HG03108 (cell line): ENCODE results near the gene CELA1.

ENCODE experiments used
- ATAC-seq: cut with Tn5 transposase; IDR thresholded peaks from one replicate; pipeline ENCODE4 v1.9.1; 2021; ENCODE audit warnings: moderate library complexity; ENCODE audit not compliant: unreplicated experiment

The CELA1 gene

GRCh38 chr12:51377099-51377984 is 30.9 kb upstream of the CELA1 start:
- no peak for ATAC-seq

DNA sequence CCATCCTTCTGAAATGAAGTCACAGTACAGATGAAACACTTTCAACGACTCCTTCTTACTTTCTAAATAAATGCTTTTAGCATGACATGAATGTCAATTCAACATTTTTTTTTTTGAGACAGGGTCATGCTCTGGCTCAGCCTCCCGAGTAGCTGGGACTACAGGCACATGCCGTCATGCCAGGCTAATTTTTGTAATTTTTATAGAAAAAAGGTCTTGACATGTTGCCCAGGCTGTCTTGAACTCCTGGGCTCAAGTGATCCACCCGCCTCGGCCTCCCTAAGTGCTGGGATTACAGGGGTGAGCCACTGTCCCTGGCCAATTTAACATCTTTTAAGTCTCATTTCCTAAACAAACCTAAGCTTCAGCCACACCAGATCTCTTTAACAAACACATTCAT is 28.4 kb upstream of the CELA1 start:
- ATAC-seq, result no peak

- no peak for ATAC-seq
Measured at GRCh38 chr12:51374361-51374760, 27.9 kb upstream of the CELA1 start.

- ATAC-seq, result no peak
Measured at GRCh38 chr12:51373187-51373586, 26.7 kb upstream of the CELA1 start.

- no peak for ATAC-seq
Measured at GRCh38 chr12:51372021-51372420, 25.5 kb upstream of the CELA1 start.

DNA sequence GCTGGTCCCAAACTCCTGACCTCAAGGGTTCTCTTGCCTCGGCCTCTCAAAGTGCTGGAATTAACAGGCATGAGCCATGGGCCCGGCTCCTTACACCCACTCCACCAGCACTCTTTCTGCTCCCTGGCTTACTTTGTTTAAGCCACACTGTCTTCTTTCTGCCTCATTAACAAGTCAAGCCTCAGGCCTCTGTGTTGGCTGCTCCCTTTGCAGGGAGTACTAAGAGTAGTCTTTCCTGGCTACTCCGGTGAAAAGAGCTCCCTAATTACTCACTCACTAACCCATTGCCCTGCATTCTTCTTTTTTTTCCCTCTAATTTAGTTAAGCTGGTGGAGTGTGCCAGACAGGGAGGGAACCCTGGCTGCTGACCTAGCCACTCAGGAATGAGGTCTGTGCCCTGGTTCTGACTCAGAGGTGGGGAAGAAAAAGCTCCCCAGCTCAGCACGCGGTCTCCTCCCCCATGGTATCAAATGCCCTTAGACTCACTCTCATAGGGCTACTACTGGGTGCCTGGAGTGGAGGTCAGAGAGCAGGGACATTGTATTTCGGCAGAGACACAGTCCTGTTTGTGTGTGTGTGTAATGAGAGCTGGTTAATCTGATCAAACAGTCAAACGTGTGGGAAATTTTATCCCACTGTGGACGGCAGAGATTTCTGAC is 24.9 kb upstream of the CELA1 start:
- ATAC-seq, result no peak

- no peak for ATAC-seq
Measured at GRCh38 chr12:51370667-51371066, 24.2 kb upstream of the CELA1 start.

GRCh38 chr12:51369581-51369980 is 23.1 kb upstream of the CELA1 start:
- ATAC-seq, result no peak

DNA sequence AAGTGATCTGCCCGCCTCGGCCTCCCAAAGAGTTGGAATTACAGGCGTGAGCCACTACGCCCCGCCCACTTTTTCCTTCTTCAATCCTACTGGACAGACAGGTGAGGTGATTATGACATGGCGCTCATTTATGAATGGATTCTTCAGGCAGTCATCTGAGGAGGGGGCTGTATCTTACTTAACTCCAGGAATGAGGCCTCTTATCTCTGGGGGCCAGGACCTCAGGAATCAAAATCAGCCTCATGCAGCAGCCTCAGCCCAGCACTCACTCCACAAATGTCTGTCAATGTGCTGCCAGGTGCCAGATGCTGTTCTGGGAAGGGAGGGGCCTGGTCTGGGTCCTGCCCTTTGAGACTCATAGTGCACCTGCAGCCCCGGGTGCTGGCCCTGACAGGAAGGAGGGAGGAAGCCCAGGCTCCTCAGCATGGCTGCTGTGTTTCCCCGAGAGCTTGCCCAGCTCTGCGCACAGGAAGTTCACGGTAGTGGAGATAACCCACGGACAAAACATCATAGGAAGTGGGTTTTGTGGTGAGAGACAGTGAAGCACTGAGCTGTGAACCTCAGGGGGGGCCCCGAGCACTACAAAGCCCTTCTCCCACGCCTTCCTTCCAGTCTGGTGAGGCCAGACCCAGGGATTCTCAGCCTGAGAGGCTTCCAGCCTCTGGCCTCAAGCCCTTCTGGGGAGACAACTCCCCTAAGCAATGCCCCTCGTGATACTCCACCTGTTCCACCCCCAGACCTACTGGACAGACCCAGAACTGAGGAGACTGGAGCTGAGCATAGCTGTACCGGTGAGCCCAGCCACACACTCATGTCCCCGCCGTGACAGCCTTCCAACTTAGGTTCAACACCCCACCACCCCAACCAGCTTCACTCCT is 22.4 kb upstream of the CELA1 start:
- ATAC-seq, result peak; percentile 98

DNA sequence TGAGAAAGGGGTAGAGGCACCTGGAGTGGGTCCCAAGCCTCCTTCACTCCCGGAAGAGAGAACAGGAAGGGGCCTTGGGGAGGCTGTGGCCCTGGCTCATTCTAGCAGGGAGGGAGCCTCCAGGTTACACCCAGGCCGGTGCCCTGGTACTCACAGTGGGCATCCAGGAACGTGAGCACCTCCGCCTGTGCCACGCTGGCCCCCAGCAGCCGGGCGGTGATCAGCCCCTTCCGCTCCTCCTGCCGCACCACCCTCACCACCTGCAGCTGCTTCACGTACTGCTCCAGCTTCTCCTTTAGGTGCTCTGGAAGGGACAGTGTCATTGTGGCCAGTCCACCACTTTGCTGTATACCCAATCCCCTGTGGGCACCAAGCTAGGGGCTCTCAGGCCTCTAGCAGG is 18.8 kb upstream of the CELA1 start:
- ATAC-seq, result no peak

DNA sequence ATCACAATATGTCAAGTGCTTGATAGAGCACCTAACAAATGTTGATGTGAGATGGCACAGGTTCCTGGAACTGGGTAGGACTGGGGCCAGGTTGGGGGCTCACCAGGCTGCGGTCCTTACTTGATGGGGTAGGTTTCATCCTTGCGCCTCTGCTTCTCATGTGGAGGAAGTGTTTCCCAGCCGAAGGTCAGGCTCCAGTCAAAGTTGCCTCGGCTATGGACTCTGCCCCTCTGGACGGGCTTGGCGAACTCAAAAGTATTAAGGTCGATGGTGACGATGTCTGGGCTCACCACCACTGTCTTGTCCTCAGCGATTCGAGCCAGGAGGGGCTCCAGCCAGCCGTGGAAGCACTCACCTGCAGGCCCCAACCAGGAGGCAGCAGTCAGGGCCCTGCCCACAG is 17.5 kb upstream of the CELA1 start:
- no peak for ATAC-seq

GRCh38 chr12:51362747-51363342 is 16.4 kb upstream of the CELA1 start:
- ATAC-seq, result no peak

DNA sequence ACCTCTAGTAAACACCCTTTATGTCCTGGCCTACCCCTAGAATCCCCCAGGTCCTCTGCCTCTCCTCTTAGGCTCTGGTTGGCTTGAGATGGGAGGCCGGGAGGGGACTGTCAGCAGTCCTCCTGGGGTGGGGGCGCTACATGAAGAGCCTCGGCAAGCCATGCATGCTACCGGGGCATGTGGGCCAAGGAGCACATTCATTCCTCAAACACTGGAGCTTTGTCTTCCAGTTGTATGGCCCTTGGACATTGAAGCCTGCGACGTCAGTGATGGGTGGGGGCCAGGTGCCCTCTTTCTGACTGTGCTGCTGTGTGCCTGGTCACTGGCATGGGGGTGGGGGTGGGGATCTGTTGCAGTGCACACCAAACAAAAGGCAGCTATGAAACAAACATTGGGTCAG is 15.8 kb upstream of the CELA1 start:
- no peak for ATAC-seq

- ATAC-seq, result no peak
Measured at GRCh38 chr12:51361161-51362016, 14.9 kb upstream of the CELA1 start.

- no peak for ATAC-seq
Measured at GRCh38 chr12:51360315-51360714, 13.8 kb upstream of the CELA1 start.

DNA sequence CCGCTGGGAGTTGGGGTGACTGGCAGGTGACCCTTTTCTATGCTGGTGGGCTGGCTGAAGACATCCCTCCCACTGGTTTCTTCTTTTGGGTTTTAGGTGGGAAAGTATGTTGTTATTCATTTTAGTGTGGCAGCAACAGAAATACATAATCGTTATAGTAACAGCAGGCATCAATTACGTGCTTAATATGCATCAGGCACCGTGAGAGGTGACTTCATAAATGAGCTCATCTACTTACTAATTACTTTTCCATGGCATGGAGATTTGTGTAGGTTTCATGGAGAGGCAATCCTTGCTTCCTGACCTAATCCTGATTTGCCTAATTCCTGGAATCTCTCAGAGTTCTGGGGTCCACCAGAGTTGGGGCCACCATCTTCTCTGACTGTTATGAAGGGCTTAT is 13.4 kb upstream of the CELA1 start:
- ATAC-seq, result no peak

- no peak for ATAC-seq
Measured at GRCh38 chr12:51358496-51358895, 12.0 kb upstream of the CELA1 start.

- no peak for ATAC-seq
Measured at GRCh38 chr12:51357374-51358047, 11.0 kb upstream of the CELA1 start.

- ATAC-seq, result no peak
Measured at GRCh38 chr12:51351913-51352532, 5.5 kb upstream of the CELA1 start.
